Measurements from ENCODE around the gene HIBCH.

DNA sequence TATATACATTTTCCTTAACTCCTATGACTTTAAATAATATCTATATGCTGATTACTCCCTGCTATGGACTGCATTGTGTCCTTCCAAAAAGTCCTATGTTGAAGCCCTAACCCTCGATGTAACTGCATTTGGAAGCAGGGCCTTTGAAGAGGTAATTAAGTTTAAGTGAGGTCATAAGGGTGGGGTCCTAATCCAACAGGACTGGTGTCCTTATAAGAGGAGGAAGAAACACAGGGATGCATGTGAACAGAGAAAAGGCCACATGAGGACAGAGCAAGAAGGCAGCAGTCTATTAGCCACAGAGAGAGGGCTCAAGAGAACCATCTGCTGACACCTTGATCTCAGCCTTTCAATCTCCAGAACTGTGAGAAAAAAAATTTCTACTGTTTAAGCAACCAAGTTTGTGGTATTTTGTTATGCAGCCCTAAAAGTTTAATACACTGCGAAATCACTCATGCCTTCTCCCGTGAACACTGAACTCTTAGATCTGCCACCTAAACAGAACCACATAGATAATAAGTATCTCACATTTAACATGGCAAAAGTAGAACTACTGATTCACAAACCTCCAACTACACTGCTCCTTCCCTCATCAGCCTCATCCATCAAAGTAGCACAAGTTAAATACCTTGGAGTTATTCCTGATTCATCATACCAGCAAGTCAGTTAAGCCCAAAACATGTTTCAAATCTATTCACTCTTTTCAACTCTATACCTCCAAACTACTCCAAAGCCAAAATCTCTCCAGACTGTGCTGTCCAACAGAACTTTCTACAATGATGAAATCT is 65.4 kb downstream of the HIBCH start:
- TF ChIP-seq, protein P1, sequence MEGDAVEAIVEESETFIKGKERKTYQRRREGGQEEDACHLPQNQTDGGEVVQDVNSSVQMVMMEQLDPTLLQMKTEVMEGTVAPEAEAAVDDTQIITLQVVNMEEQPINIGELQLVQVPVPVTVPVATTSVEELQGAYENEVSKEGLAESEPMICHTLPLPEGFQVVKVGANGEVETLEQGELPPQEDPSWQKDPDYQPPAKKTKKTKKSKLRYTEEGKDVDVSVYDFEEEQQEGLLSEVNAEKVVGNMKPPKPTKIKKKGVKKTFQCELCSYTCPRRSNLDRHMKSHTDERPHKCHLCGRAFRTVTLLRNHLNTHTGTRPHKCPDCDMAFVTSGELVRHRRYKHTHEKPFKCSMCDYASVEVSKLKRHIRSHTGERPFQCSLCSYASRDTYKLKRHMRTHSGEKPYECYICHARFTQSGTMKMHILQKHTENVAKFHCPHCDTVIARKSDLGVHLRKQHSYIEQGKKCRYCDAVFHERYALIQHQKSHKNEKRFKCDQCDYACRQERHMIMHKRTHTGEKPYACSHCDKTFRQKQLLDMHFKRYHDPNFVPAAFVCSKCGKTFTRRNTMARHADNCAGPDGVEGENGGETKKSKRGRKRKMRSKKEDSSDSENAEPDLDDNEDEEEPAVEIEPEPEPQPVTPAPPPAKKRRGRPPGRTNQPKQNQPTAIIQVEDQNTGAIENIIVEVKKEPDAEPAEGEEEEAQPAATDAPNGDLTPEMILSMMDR (conservative IDR thresholded peaks at IDR 0.05; ENCODE audit: low read length), result no peak
- TF ChIP-seq EZH2phosphoT487 (IDR thresholded peaks at IDR 0.05; ENCODE audit: borderline replicate concordance, low read depth, low read length), result no peak
